CD4-positive, alpha-beta T cell (primary cell): ENCODE measurements around the gene EGLN3. TPM values are rescaled to one million over a fixed set of nuclear protein-coding genes. Genes with fewer than 3 reads are reported as not detected.

Source experiments
- ATAC-seq: fragments of 200-7000 bp; cut with Tn5 transposase; one replicate; pipeline ENCODE4 v1.10.0; 2022; ENCODE audit warnings: mild to moderate bottlenecking; ENCODE audit not compliant: poor library complexity
- CTCF ChIA-PET: fragments of 350-600 bp; sonication (Branson Sonifier 250); formaldehyde crosslinking; loops from one replicate; lab custom pipeline; 2021; ENCODE audit warnings: antibody characterized with exemption, inconsistent platforms; lab: Charles Lee
- POLR2A ChIA-PET: fragments of 350-600 bp; sonication (Branson Sonifier 250); formaldehyde crosslinking; loops from one replicate; lab custom pipeline; 2021; ENCODE audit warnings: antibody characterized with exemption, inconsistent platforms; lab: Charles Lee
- DNase-seq, 14 experiments: peaks; one replicate each; pipeline ENCODE4 v3.0.0-alpha.2; 2013 to 2020; ENCODE audit warnings: mixed read lengths in 2 of 14
- H3K27ac ChIP-seq, 2 donors: one replicate each; pipeline versions ENCODE4 v1.5.1 to v1.7.0; 2013; ENCODE audit warnings: low read length in 2 of 2, low read depth in 1 of 2, mild to moderate bottlenecking in 1 of 2
- H3K27me3 ChIP-seq, 2 experiments: 1 replicate in 1 of 2; 2 replicates in 1 of 2; pipeline versions ENCODE4 v1.6.1 to v1.7.0; 2013; ENCODE audit warnings: low read length in 2 of 2, control low read depth in 1 of 2, mild to moderate bottlenecking in 1 of 2, moderate library complexity in 1 of 2; ENCODE audit not compliant: insufficient read depth in 2 of 2, control insufficient read depth in 1 of 2
- H3K36me3 ChIP-seq: one replicate; pipeline ENCODE4 v1.6.1; 2013; ENCODE audit warnings: low read length, control low read depth; ENCODE audit not compliant: insufficient read depth
- H3K4me1 ChIP-seq: one replicate; pipeline ENCODE4 v1.6.1; 2013; ENCODE audit warnings: low read length, control low read depth; ENCODE audit not compliant: insufficient read depth
- H3K4me3 ChIP-seq: one replicate; pipeline ENCODE4 v1.5.1; 2013; ENCODE audit warnings: mild to moderate bottlenecking, low read length, moderate library complexity
- H3K9me3 ChIP-seq, 2 experiments: 1 replicate in 1 of 2; 2 replicates in 1 of 2; pipeline versions ENCODE4 v1.6.1 to v1.7.0; 2013; ENCODE audit warnings: low read length in 2 of 2, mild to moderate bottlenecking in 2 of 2, control low read depth in 1 of 2, moderate library complexity in 1 of 2; ENCODE audit not compliant: control insufficient read depth in 1 of 2, insufficient read depth in 1 of 2
- H3K27ac Mint-ChIP-seq: one replicate; pipeline ENCODE4 v1.8.0; 2020; ENCODE audit warnings: mixed read lengths
- H3K27me3 Mint-ChIP-seq: one replicate; pipeline ENCODE4 v1.8.0; 2021; ENCODE audit warnings: mixed read lengths
- H3K36me3 Mint-ChIP-seq: one replicate; pipeline ENCODE4 v1.8.0; 2021; ENCODE audit warnings: low read depth, mixed read lengths
- H3K4me1 Mint-ChIP-seq: one replicate; pipeline ENCODE4 v1.8.0; 2021; ENCODE audit warnings: low read depth, mixed read lengths
- H3K4me3 Mint-ChIP-seq: one replicate; pipeline ENCODE4 v1.8.0; 2020; ENCODE audit warnings: mild to moderate bottlenecking, mixed read lengths
- H3K9me3 Mint-ChIP-seq: one replicate; pipeline ENCODE4 v1.8.0; 2020; ENCODE audit warnings: mixed read lengths
- intact Hi-C, 2 experiments: fragments of 100-400 bp; cut with DNase I in 1 of 2; cut with micrococcal nuclease in 1 of 2; formaldehyde crosslinking; loops; one replicate each; pipeline versions ENCODE4 v1.15.1 to v1.9.0; 2023 to 2025; cut with DNase I, micrococcal nuclease
- total RNA-seq, 174 experiments: library from RNA in 2 of 174; stranded (reverse) in 2 of 174; gene quantifications; one replicate each; pipeline ENCODE4 v1.2.3 and lab custom pipeline; 2021 to 2026
- TF ChIP-seq, protein P1 (sequence below): fragments of 200-600 bp; IDR thresholded peaks from one replicate; pipeline ENCODE4 v1.8.0; 2022; ENCODE audit warnings: antibody characterized with exemption, mild to moderate bottlenecking

EGLN3 gene
- total RNA-seq, 2 experiments from 2014 or later = 1.1 to 1.3 TPM

DNA sequence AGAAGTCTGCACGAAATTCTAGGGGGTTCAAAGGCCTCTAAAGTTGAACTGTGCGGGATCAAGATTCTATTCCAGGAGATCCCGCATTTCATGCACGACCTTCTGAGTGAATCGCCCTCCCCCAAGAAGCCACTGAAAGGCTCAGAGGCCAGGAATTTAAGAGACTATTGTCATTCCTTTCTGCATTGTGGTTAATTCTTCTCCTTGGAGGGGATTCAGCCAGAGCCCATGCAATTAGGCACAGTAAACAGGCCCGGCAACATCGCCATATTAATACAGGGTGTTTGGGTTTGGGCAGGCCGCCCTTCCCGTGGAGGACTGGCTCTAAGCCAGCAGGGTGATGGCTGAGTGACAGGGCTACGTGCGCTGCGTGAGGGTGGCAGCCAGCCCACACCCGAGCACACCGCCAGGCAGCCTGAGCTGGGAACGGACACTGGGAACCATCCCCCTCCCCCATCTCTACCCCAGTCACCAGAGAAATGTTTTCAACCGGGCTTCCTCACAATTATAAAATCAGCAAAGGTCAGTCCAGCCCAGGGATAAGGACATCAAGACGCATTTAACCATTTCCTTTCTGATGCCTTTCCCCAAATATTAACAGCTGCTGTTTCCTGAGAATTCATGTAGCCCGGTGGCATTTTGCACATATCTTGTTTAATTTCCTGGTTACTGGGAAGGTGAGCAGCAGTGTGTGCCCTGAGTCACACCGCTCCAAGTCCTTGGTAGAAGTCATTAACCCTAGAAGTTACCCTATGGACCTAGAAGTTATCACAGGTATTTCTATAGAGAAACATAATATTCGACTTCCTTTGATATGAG is 12.5 kb downstream of the EGLN3 start:
- no peaks in the 10 kb centered on the region for H3K9me3 ChIP-seq
- intact Hi-C loops = no loop called here
- no peak overlapping the region for H3K4me3 ChIP-seq
- Mint-ChIP-seq H3K27me3 (no peaks in the 10 kb centered on the region), H3K27ac (no peak overlapping the region), H3K36me3 (no peaks in the 10 kb centered on the region), H3K9me3 (no peaks in the 10 kb centered on the region), H3K4me3 (no peak overlapping the region), H3K4me1 (no peaks in the 10 kb centered on the region)
- no peaks in the 10 kb centered on the region for H3K4me1 ChIP-seq
- no peak overlapping the region for H3K27ac ChIP-seq
- no peak for ATAC-seq
- no peaks in the 10 kb centered on the region for H3K36me3 ChIP-seq
- TF ChIP-seq, protein P1, sequence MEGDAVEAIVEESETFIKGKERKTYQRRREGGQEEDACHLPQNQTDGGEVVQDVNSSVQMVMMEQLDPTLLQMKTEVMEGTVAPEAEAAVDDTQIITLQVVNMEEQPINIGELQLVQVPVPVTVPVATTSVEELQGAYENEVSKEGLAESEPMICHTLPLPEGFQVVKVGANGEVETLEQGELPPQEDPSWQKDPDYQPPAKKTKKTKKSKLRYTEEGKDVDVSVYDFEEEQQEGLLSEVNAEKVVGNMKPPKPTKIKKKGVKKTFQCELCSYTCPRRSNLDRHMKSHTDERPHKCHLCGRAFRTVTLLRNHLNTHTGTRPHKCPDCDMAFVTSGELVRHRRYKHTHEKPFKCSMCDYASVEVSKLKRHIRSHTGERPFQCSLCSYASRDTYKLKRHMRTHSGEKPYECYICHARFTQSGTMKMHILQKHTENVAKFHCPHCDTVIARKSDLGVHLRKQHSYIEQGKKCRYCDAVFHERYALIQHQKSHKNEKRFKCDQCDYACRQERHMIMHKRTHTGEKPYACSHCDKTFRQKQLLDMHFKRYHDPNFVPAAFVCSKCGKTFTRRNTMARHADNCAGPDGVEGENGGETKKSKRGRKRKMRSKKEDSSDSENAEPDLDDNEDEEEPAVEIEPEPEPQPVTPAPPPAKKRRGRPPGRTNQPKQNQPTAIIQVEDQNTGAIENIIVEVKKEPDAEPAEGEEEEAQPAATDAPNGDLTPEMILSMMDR = no peak
- DNase-seq = no peak
- POLR2A ChIA-PET = no interaction called here
- no peaks in the 10 kb centered on the region for H3K27me3 ChIP-seq
- CTCF ChIA-PET = no interaction called here

DNA sequence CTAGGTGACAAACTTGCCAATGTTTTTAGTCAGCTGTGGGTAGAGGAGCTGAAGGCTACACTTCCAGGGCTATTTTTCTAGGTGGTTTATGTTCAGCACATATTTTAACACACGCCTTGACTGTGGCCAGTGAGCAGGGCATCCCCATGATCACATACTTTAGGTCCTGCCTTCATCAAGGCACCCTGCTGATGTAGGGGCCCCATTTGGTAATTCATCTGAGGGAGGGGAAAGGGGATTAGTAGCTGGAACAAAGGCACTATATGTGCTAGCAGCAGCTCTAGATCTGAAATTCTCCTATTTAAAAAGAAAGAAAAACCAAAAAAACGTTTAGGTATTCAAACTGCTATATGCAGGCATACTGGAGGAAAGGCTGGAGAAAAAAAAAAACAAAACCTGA is 14.5 kb downstream of the EGLN3 start:
- ATAC-seq = no peak
- intact Hi-C loops = no loop called here
- Histone ChIP-seq H3K4me3 (no peak overlapping the region), H3K4me1 (no peaks in the 10 kb centered on the region), H3K36me3 (no peaks in the 10 kb centered on the region), H3K9me3 (no peaks in the 10 kb centered on the region), H3K27me3 (no peaks in the 10 kb centered on the region), H3K27ac (no peak overlapping the region)
- TF ChIP-seq, protein P1 = no peak
- no peaks in the 10 kb centered on the region for H3K27me3 Mint-ChIP-seq
- H3K36me3 Mint-ChIP-seq = no peaks in the 10 kb centered on the region
- no peaks in the 10 kb centered on the region for H3K4me1 Mint-ChIP-seq
- POLR2A ChIA-PET = no interaction called here
- H3K27ac Mint-ChIP-seq = no peak overlapping the region
- CTCF ChIA-PET = no interaction called here
- H3K4me3 Mint-ChIP-seq = no peak overlapping the region
- no peaks in the 10 kb centered on the region for H3K9me3 Mint-ChIP-seq
- no peak for DNase-seq

DNA sequence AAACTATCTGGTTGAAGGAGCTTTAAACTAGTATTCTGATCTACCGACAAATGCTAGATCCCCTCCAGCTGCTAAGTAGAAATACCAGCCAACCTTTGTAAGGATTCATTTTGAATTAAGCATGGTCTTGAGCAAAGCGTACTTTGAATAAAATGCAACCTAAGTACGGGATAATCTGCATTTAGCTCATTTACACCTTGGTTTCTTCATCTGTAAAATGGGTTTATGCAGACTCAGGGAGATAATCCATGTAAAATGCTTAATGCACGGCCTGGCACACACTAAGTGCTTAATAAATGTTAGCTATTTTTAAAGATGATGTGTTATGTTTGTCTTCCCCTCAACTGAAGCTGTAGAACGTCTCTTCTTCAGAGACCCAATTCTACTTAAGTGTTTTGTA is 15.9 kb downstream of the EGLN3 start:
- Histone ChIP-seq H3K27me3 (no peaks in the 10 kb centered on the region), H3K9me3 (no peaks in the 10 kb centered on the region), H3K36me3 (no peaks in the 10 kb centered on the region), H3K4me1 (no peaks in the 10 kb centered on the region), H3K27ac (no peak overlapping the region), H3K4me3 (no peak overlapping the region)
- Mint-ChIP-seq H3K36me3 (no peaks in the 10 kb centered on the region), H3K27me3 (no peaks in the 10 kb centered on the region), H3K27ac (no peak overlapping the region), H3K4me1 (no peaks in the 10 kb centered on the region), H3K9me3 (no peaks in the 10 kb centered on the region), H3K4me3 (no peak overlapping the region)
- ATAC-seq = no peak
- ChIA-PET CTCF (no interaction called here), POLR2A (no interaction called here)
- DNase-seq = no peak
- intact Hi-C loops = no loop called here
- TF ChIP-seq, protein P1 = no peak
